ENCODE results near the gene C7orf57.

GRCh38 chr7:48085433-48085791 lies 50.1 kb downstream of the C7orf57 start:
- TF ChIP-seq CTCF (IDR thresholded peaks at IDR 0.05 in 2 of 3, conservative IDR thresholded peaks at IDR 0.05 in 1 of 3; ENCODE audit: control insufficient read depth in 2 of 3, extremely low read depth in 1 of 3, insufficient read depth in 1 of 3, low read depth in 3 of 3, low read length in 3 of 3): no peak
- TF ChIP-seq HDAC6 (IDR thresholded peaks at IDR 0.05; ENCODE audit: unreplicated experiment): no peak
- no peak for TF ChIP-seq SIN3A (IDR thresholded peaks at IDR 0.05; ENCODE audit: low read depth, low read length)
- TF ChIP-seq RBBP5 (conservative IDR thresholded peaks at IDR 0.05): no peak
- TF ChIP-seq RAD21 (IDR thresholded peaks at IDR 0.05; ENCODE audit: insufficient read depth, low read depth, low read length): no peak
